SK-N-SH (cell line): ENCODE results near the gene BNIP5. TPM values are rescaled to one million over a fixed set of nuclear protein-coding genes. Genes with fewer than 3 reads are reported as not detected.

ENCODE experiments used
- CTCF ChIA-PET: fragments of 300-600, 350-600 bp; formaldehyde crosslinking; extraction: SDS; loops from one replicate; lab custom pipeline; 2021; lab: Yijun Ruan, JAX
- POLR2A ChIA-PET: fragments of 350-600 bp; sonication (Branson Sonifier 250); formaldehyde crosslinking; extraction: SDS; loops from one replicate; lab custom pipeline; 2020; ENCODE audit warnings: antibody characterized with exemption, inconsistent platforms; lab: Yijun Ruan, JAX
- DNase-seq: peaks from one replicate; pipeline ENCODE4 v3.0.0; 2012
- H2AFZ ChIP-seq: fragments of 200-600 bp; sonication (generic); 2 replicates; pipeline ENCODE4 v1.8.1; 2016; ENCODE audit warnings: antibody characterized with exemption, mild to moderate bottlenecking, low read depth
- H3F3A ChIP-seq: fragments of 200-600 bp; sonication (generic); replicated peaks from 2 replicates; pipeline ENCODE3; 2016; ENCODE audit warnings: antibody characterized with exemption, mild to moderate bottlenecking; ENCODE audit not compliant: insufficient read depth
- H3K27ac ChIP-seq, 2 experiments: fragments of 200-500 bp in 1 of 2; fragments of 200-600 bp in 1 of 2; sonication (Bioruptor generic) in 1 of 2; sonication (generic), shearing (Covaris generic) in 1 of 2; 2 replicates each; pipeline versions ENCODE4 v1.5.1 to v1.6.1; 2014 to 2016; ENCODE audit warnings: low read depth in 2 of 2, inconsistent platforms in 1 of 2, low read length in 1 of 2, mild to moderate bottlenecking in 1 of 2, mixed read lengths in 1 of 2
- H3K27me3 ChIP-seq: fragments of 200-600 bp; sonication (generic), shearing (Covaris generic); 2 replicates; pipeline ENCODE4 v1.6.1; 2016; ENCODE audit warnings: mixed run types; ENCODE audit not compliant: insufficient read depth
- H3K36me3 ChIP-seq, 2 experiments: fragments of 200-500 bp in 1 of 2; fragments of 200-600 bp in 1 of 2; sonication (Bioruptor generic) in 1 of 2; sonication (generic) in 1 of 2; replicated peaks in 1 of 2; 2 replicates each; pipeline versions ENCODE3 to v1.5.1; 2014 to 2016; ENCODE audit warnings: low read length in 1 of 2, mild to moderate bottlenecking in 1 of 2; ENCODE audit not compliant: insufficient read depth in 2 of 2, control insufficient read depth in 1 of 2
- H3K4me1 ChIP-seq, 2 experiments: fragments of 200-500 bp in 1 of 2; fragments of 200-600 bp in 1 of 2; sonication (Bioruptor generic) in 1 of 2; sonication (generic), shearing (Covaris generic) in 1 of 2; 2 replicates each; pipeline versions ENCODE4 v1.5.1 to v1.6.1; 2014 to 2016; ENCODE audit warnings: low read depth in 1 of 2, low read length in 1 of 2, mixed run types in 1 of 2; ENCODE audit not compliant: insufficient read depth in 2 of 2, control insufficient read depth in 1 of 2
- H3K4me2 ChIP-seq: fragments of 200-600 bp; sonication (generic), shearing (Covaris generic); 2 replicates; pipeline ENCODE4 v1.6.1; 2017; ENCODE audit warnings: mixed run types
- H3K4me3 ChIP-seq, 2 experiments: fragments of 200-500 bp in 1 of 2; fragments of 200-600 bp in 1 of 2; sonication (Bioruptor generic) in 1 of 2; sonication (generic), shearing (Covaris generic) in 1 of 2; 2 replicates each; pipeline versions ENCODE4 v1.5.1 to v1.8.1; 2014 to 2016; ENCODE audit warnings: low read depth in 2 of 2, inconsistent platforms in 1 of 2, low read length in 1 of 2, mild to moderate bottlenecking in 1 of 2, mixed read lengths in 1 of 2, moderate library complexity in 1 of 2
- H3K79me2 ChIP-seq: fragments of 200-600 bp; sonication (generic); 2 replicates; pipeline ENCODE4 v1.8.1; 2017; ENCODE audit warnings: mild to moderate bottlenecking; ENCODE audit not compliant: insufficient read depth
- H3K9ac ChIP-seq: fragments of 200-600 bp; sonication (generic); 2 replicates; pipeline ENCODE4 v1.6.1; 2017; ENCODE audit warnings: mixed run types
- H3K9me2 ChIP-seq: fragments of 200-600 bp; sonication (generic); 2 replicates; pipeline ENCODE4 v1.6.1; 2017; ENCODE audit warnings: mixed run types
- H3K9me3 ChIP-seq: fragments of 200-600 bp; sonication (generic); 2 replicates; pipeline ENCODE4 v1.6.1; 2017; ENCODE audit warnings: mixed run types, mild to moderate bottlenecking, moderate library complexity
- H4K20me1 ChIP-seq: fragments of 200-600 bp; sonication (generic); 2 replicates; pipeline ENCODE4 v1.6.1; 2017; ENCODE audit warnings: mild to moderate bottlenecking, mixed run types; ENCODE audit not compliant: insufficient read depth
- CTCF ChIP-seq: fragments of 200-600 bp; sonication (generic); IDR thresholded peaks from 2 replicates; pipeline ENCODE4 v1.6.1; 2017; ENCODE audit warnings: antibody characterized with exemption, mild to moderate bottlenecking, moderate library complexity
- EP300 ChIP-seq, 2 experiments: IDR thresholded peaks; 2 replicates each; pipeline versions ENCODE4 v1.4.0 to v1.6.1; 2012; ENCODE audit warnings: borderline replicate concordance in 1 of 2, low read depth in 1 of 2, low read length in 1 of 2
- FOXM1 ChIP-seq: IDR thresholded peaks from 2 replicates; pipeline ENCODE4 v1.4.0; 2012; ENCODE audit warnings: low read depth, mild to moderate bottlenecking
- GABPA ChIP-seq: IDR thresholded peaks from 2 replicates; pipeline ENCODE4 v1.4.0; 2012; ENCODE audit warnings: low read depth, mild to moderate bottlenecking
- JUND ChIP-seq: IDR thresholded peaks from 2 replicates; pipeline ENCODE4 v1.4.0; 2012
- MXI1 ChIP-seq: IDR thresholded peaks from 2 replicates; pipeline ENCODE4 v1.6.1; 2012; ENCODE audit warnings: mild to moderate bottlenecking, low read depth, low read length, improper control_type of control experiment
- RAD21 ChIP-seq: IDR thresholded peaks from 2 replicates; pipeline ENCODE4 v1.6.1; 2012; ENCODE audit warnings: mild to moderate bottlenecking, low read length
- RXRA ChIP-seq: IDR thresholded peaks from 2 replicates; pipeline ENCODE4 v1.4.0; 2012; ENCODE audit warnings: low read depth, mild to moderate bottlenecking, borderline replicate concordance
- SIN3A ChIP-seq: IDR thresholded peaks from 2 replicates; pipeline ENCODE4 v1.6.1; 2012; ENCODE audit warnings: low read depth, mild to moderate bottlenecking, low read length, moderate library complexity, borderline replicate concordance
- USF1 ChIP-seq: IDR thresholded peaks from 2 replicates; pipeline ENCODE4 v1.4.0; 2012; ENCODE audit warnings: low read depth, borderline replicate concordance
- WGBS: methylation state at CpG from one replicate; pipeline ENCODE4 v1.1.6; 2017; ENCODE audit warnings: low lambda C conversion rate; 5-methylcytosine and 5-hydroxymethylcytosine counted together
- polyA plus RNA-seq, 3 experiments: library from polyadenylated mRNA; depleted of rRNA; stranded (reverse); fragments of >200 nt; gene quantifications; 2 replicates each; pipeline ENCODE4 v1.2.3, GENCODE V29; 2012

BNIP5 gene
- polyA plus RNA-seq, 1 of the 3 experiments (the other 2 are of a cell fraction), result not detected

- peaks cover 0 to 2% of the 10 kb centered on the region in 2 experiments; a peak in 1 of 4 replicates for H3K4me1 ChIP-seq
- H3K9me3 ChIP-seq, result no peaks in the 10 kb centered on the region
- no peaks in the 10 kb centered on the region for H3K36me3 ChIP-seq
- no peaks in the 10 kb centered on the region for H3K79me2 ChIP-seq
- no peak overlapping the region for H2AFZ ChIP-seq
- ChIA-PET POLR2A (no interaction called here), CTCF (interaction anchor here (0.9 to 15.1 kb wide), 7 partner anchors 6 to 51 kb away, joined by 3 to 123 read pairs (median 4); no protein-coding TSS in a partner anchor)
- 100% methylated on average over 2 of the region's 2 CpGs for WGBS
- no peak overlapping the region for H3K9ac ChIP-seq
- H3K27ac ChIP-seq, result no peak overlapping the region
- no peaks in the 10 kb centered on the region for H3F3A ChIP-seq
- H3K9me2 ChIP-seq, result no peaks in the 10 kb centered on the region
- no peak for DNase-seq
- H4K20me1 ChIP-seq, result no peaks in the 10 kb centered on the region
- H3K4me3 ChIP-seq, result no peak overlapping the region
- no peak overlapping the region for H3K4me2 ChIP-seq
- H3K27me3 ChIP-seq, result peaks cover 12% of the 10 kb centered on the region; the same call in 1 of the 2 replicates
- TF ChIP-seq FOXM1, result no peak
- TF ChIP-seq EP300 (IDR thresholded peaks at IDR 0.05; ENCODE audit: borderline replicate concordance in 1 of 2, low read depth in 1 of 2, low read length in 1 of 2), result no peak
- TF ChIP-seq USF1, result no peak
- TF ChIP-seq CTCF, result no peak
- TF ChIP-seq GABPA, result no peak
- no peak for TF ChIP-seq RAD21
- no peak for TF ChIP-seq JUND
- no peak for TF ChIP-seq MXI1
Observed at GRCh38 chr6:36309900-36310299, 26.8 kb downstream of the BNIP5 start.

GRCh38 chr6:36309203-36309602 is 27.5 kb downstream of the BNIP5 start:
- Histone ChIP-seq H3K27ac (no peak overlapping the region), H2AFZ (no peak overlapping the region), H3K9me2 (no peaks in the 10 kb centered on the region), H3K9ac (no peak overlapping the region), H3K79me2 (no peaks in the 10 kb centered on the region), H4K20me1 (no peaks in the 10 kb centered on the region), H3K36me3 (no peaks in the 10 kb centered on the region), H3K4me2 (no peak overlapping the region), H3K4me1 (peaks cover 0 to 2% of the 10 kb centered on the region in 2 experiments; a peak in 1 of 4 replicates), H3F3A (no peaks in the 10 kb centered on the region), H3K27me3 (peaks cover 12% of the 10 kb centered on the region; the same call in 1 of the 2 replicates), H3K9me3 (no peaks in the 10 kb centered on the region), H3K4me3 (no peak overlapping the region)
- POLR2A ChIA-PET, result no interaction called here
- WGBS, result 55% methylated on average over 6 of the region's 7 CpGs
- DNase-seq, result no peak
- TF ChIP-seq SIN3A (no peak), RXRA (no peak)
- CTCF ChIA-PET, result interaction anchor here (1.0 to 3.4 kb wide), 5 partner anchors 10 to 51 kb away, joined by 3 to 20 read pairs (median 4); no protein-coding TSS in a partner anchor
